Keratinocyte (primary cell): Measurements from ENCODE around the gene KCNK5. TPM values are rescaled to one million over a fixed set of nuclear protein-coding genes. Genes with fewer than 3 reads are reported as not detected.

Experiments
- DNase-seq: peaks from one replicate; pipeline ENCODE4 v3.0.0-alpha.2; 2011; ENCODE audit warnings: low read depth, missing footprints, low spot score
- FAIRE-seq: peaks from 2 replicates; lab custom pipeline; 2011; peaks lifted over from hg19 to GRCh38; lab: Jason Lieb, UNC
- H2AFZ ChIP-seq: 2 replicates; pipeline ENCODE4 v1.6.0; 2012; ENCODE audit warnings: low read length, control low read depth, inconsistent platforms; ENCODE audit not compliant: control insufficient read depth
- H3K27ac ChIP-seq: 2 replicates; pipeline ENCODE4 v1.5.1; 2011; ENCODE audit warnings: low read length; ENCODE audit not compliant: control insufficient read depth, insufficient read depth
- H3K27me3 ChIP-seq: 3 replicates; pipeline ENCODE4 v1.6.0; 2011; ENCODE audit warnings: low read length; ENCODE audit not compliant: control insufficient read depth, insufficient read depth; ENCODE audit errors: extremely low read depth
- H3K36me3 ChIP-seq, 2 experiments: 2 replicates in 1 of 2; 3 replicates in 1 of 2; pipeline ENCODE4 v1.5.1; 2011; ENCODE audit warnings: low read length in 2 of 2, mild to moderate bottlenecking in 1 of 2; ENCODE audit not compliant: control insufficient read depth in 2 of 2, insufficient read depth in 2 of 2; ENCODE audit errors: extremely low read depth in 1 of 2
- H3K4me1 ChIP-seq: 3 replicates; pipeline ENCODE4 v1.5.1; 2011; ENCODE audit warnings: low read length; ENCODE audit not compliant: control insufficient read depth, insufficient read depth; ENCODE audit errors: extremely low read depth
- H3K4me2 ChIP-seq: 3 replicates; pipeline ENCODE4 v1.6.0; 2011; ENCODE audit warnings: low read depth, low read length; ENCODE audit not compliant: control insufficient read depth, insufficient read depth; ENCODE audit errors: extremely low read depth
- H3K4me3 ChIP-seq, 3 experiments: fragments of 200-600 bp in 1 of 3; sonication (generic) in 1 of 3; 2 replicates in 2 of 3; 3 replicates in 1 of 3; pipeline ENCODE4 v1.5.1; 2011 to 2016; ENCODE audit warnings: low read length in 3 of 3, mild to moderate bottlenecking in 3 of 3, control low read depth in 2 of 3, inconsistent platforms in 1 of 3, low read depth in 1 of 3, mixed read lengths in 1 of 3, mixed run types in 1 of 3, moderate library complexity in 1 of 3; ENCODE audit not compliant: control insufficient read depth in 2 of 3, insufficient read depth in 2 of 3; ENCODE audit errors: extremely low read depth in 1 of 3
- H3K79me2 ChIP-seq: 2 replicates; pipeline ENCODE4 v1.6.0; 2012; ENCODE audit warnings: low read length; ENCODE audit not compliant: control insufficient read depth, insufficient read depth
- H3K9ac ChIP-seq: 3 replicates; pipeline ENCODE4 v1.6.0; 2011; ENCODE audit warnings: low read length; ENCODE audit not compliant: control insufficient read depth, insufficient read depth; ENCODE audit errors: extremely low read depth
- H3K9me1 ChIP-seq: 3 replicates; pipeline ENCODE4 v1.6.0; 2011; ENCODE audit warnings: low read length; ENCODE audit not compliant: control insufficient read depth, insufficient read depth; ENCODE audit errors: extremely low read depth
- H3K9me3 ChIP-seq: 2 replicates; pipeline ENCODE4 v1.5.1; 2012; ENCODE audit warnings: low read depth, low read length; ENCODE audit not compliant: control insufficient read depth
- H4K20me1 ChIP-seq: 3 replicates; pipeline ENCODE4 v1.6.0; 2011; ENCODE audit warnings: low read length; ENCODE audit not compliant: control insufficient read depth, insufficient read depth; ENCODE audit errors: extremely low read depth
- CTCF ChIP-seq, 3 experiments: IDR thresholded peaks in 1 of 3; conservative IDR thresholded peaks in 1 of 3; optimal IDR thresholded peaks in 1 of 3; 2 replicates in 2 of 3; 3 replicates in 1 of 3; pipeline versions ENCODE3 to v1.5.1; 2011; ENCODE audit warnings: low read length in 3 of 3, mild to moderate bottlenecking in 3 of 3, moderate library complexity in 2 of 3, control low read depth in 1 of 3, inconsistent platforms in 1 of 3; ENCODE audit not compliant: insufficient read depth in 2 of 3; ENCODE audit errors: extremely low read depth in 1 of 3
- EZH2 ChIP-seq: IDR thresholded peaks from one replicate; pipeline ENCODE4 v1.6.1; 2012; ENCODE audit warnings: inconsistent platforms, mild to moderate bottlenecking, low read length, moderate library complexity
- dilution Hi-C: fragments of 300-500 bp; cut with MboI; formaldehyde crosslinking; loops from one replicate; pipeline ENCODE4 v1.7.0; 2020; ENCODE audit warnings: low sequenced_read_pairs; ENCODE audit not compliant: extremely low pct_ligation_motif_present
- polyA plus RNA-seq, 5 experiments: library from polyadenylated mRNA; depleted of rRNA in 3 of 5; stranded (reverse) in 3 of 5; stranded (forward) in 1 of 5; unstranded in 1 of 5; fragments of >200 nt; gene quantifications; 1 replicate in 1 of 5; 2 replicates in 3 of 5; 3 replicates in 1 of 5; pipeline versions ENCODE4 v1.2.1 to v1.2.3, GENCODE V29; 2011 to 2012; ENCODE audit warnings: missing spikeins in 2 of 5, low read depth in 1 of 5, low replicate concordance in 1 of 5

KCNK5 gene
- polyA plus RNA-seq, 1 donor (not counting 4 experiments of a cell fraction or from before 2014, with no cell fraction given) = not detected

- H3K9ac ChIP-seq = no peak overlapping the region
- no peak overlapping the region for H3K4me3 ChIP-seq
- no peak overlapping the region for H3K4me2 ChIP-seq
- dilution Hi-C loops = no loop called here
- H4K20me1 ChIP-seq = no peaks in the 10 kb centered on the region
- FAIRE-seq (no peak), DNase-seq (no peak)
- H3K36me3 ChIP-seq = no peaks in the 10 kb centered on the region
- TF ChIP-seq EZH2 = no peak
- TF ChIP-seq CTCF (optimal IDR thresholded peaks at IDR 0.05 in 1 of 3, IDR thresholded peaks at IDR 0.05 in 1 of 3, conservative IDR thresholded peaks at IDR 0.05 in 1 of 3; ENCODE audit: extremely low read depth in 1 of 3, insufficient read depth in 2 of 3, low read length in 3 of 3) = no peak
- H2AFZ ChIP-seq = no peak overlapping the region
- H3K27me3 ChIP-seq = no peaks in the 10 kb centered on the region
- H3K27ac ChIP-seq = no peak overlapping the region
- H3K79me2 ChIP-seq = no peaks in the 10 kb centered on the region
- no peaks in the 10 kb centered on the region for H3K9me1 ChIP-seq
- no peaks in the 10 kb centered on the region for H3K9me3 ChIP-seq
- H3K4me1 ChIP-seq = no peaks in the 10 kb centered on the region
Observed at GRCh38 chr6:39192736-39193135, 36.5 kb downstream of the KCNK5 start.

GRCh38 chr6:39191236-39191930 is 37.9 kb downstream of the KCNK5 start:
- H2AFZ ChIP-seq = no peak overlapping the region
- no peaks in the 10 kb centered on the region for H3K79me2 ChIP-seq
- H3K27ac ChIP-seq = no peak overlapping the region
- no peak for FAIRE-seq
- DNase-seq = no peak
- dilution Hi-C loops = no loop called here
- no peaks in the 10 kb centered on the region for H3K27me3 ChIP-seq
- no peak overlapping the region for H3K9ac ChIP-seq
- H3K9me1 ChIP-seq = no peaks in the 10 kb centered on the region
- H3K4me1 ChIP-seq = no peaks in the 10 kb centered on the region
- no peak for TF ChIP-seq EZH2
- no peak for TF ChIP-seq CTCF (optimal IDR thresholded peaks at IDR 0.05 in 1 of 3, IDR thresholded peaks at IDR 0.05 in 1 of 3, conservative IDR thresholded peaks at IDR 0.05 in 1 of 3; ENCODE audit: extremely low read depth in 1 of 3, insufficient read depth in 2 of 3, low read length in 3 of 3)
- no peaks in the 10 kb centered on the region for H3K36me3 ChIP-seq
- no peak overlapping the region for H3K4me2 ChIP-seq
- no peaks in the 10 kb centered on the region for H3K9me3 ChIP-seq
- H3K4me3 ChIP-seq = no peak overlapping the region
- H4K20me1 ChIP-seq = no peaks in the 10 kb centered on the region
